ENCODE measurements around the gene PTPRT.
"Not testable (repeated sequence)": the region's sequence is repeated elsewhere in the genome, so short reads cannot be mapped to it uniquely, and the experiment has no call there.

The PTPRT gene

GRCh38 chr20:42281801-42282200 lies 907.9 kb downstream of the PTPRT start:
- no peak for DNase-seq (ENCODE audit: low spot score)

GRCh38 chr20:42276718-42277602 lies 912.7 kb downstream of the PTPRT start:
- no peak for DNase-seq (ENCODE audit: low spot score)

GRCh38 chr20:42274986-42275385 lies 914.7 kb downstream of the PTPRT start:
- no peak for DNase-seq (ENCODE audit: low spot score)

GRCh38 chr20:42272516-42272915 lies 917.2 kb downstream of the PTPRT start:
- no peak for DNase-seq (ENCODE audit: low spot score)

- no peak for DNase-seq (ENCODE audit: low spot score)
These were observed 919.2 kb downstream of the PTPRT start for GRCh38 chr20:42270539-42270938.

- no peak for DNase-seq (ENCODE audit: low spot score)
These were observed 921.8 kb downstream of the PTPRT start for GRCh38 chr20:42267793-42268384.

- DNase-seq (ENCODE audit: low spot score) = no peak
These were observed 927.9 kb downstream of the PTPRT start for GRCh38 chr20:42261766-42262270.

- DNase-seq (ENCODE audit: low spot score) = no peak
These were observed 929.5 kb downstream of the PTPRT start for GRCh38 chr20:42260184-42260583.

- DNase-seq (ENCODE audit: low spot score) = no peak
These were observed 930.3 kb downstream of the PTPRT start for GRCh38 chr20:42259389-42259788.

- DNase-seq (ENCODE audit: low spot score) = no peak
These were observed 931.0 kb downstream of the PTPRT start for GRCh38 chr20:42258564-42259302.

GRCh38 chr20:42255821-42256220 lies 933.9 kb downstream of the PTPRT start:
- no peak for DNase-seq (ENCODE audit: low spot score)

GRCh38 chr20:42254673-42255072 lies 935.0 kb downstream of the PTPRT start:
- no peak for DNase-seq (ENCODE audit: low spot score)

GRCh38 chr20:42252116-42252515 lies 937.6 kb downstream of the PTPRT start:
- DNase-seq (ENCODE audit: low spot score) = no peak

- DNase-seq (ENCODE audit: low spot score) = no peak
These were observed 970.9 kb downstream of the PTPRT start for GRCh38 chr20:42218621-42219374.

- DNase-seq (ENCODE audit: low spot score) = no peak
These were observed 975.6 kb downstream of the PTPRT start for GRCh38 chr20:42214074-42214473.

- no peak for DNase-seq (ENCODE audit: low spot score)
These were observed 977.3 kb downstream of the PTPRT start for GRCh38 chr20:42212391-42212790.

GRCh38 chr20:42206557-42206956 lies 983.1 kb downstream of the PTPRT start:
- not testable (repeated sequence) for DNase-seq (ENCODE audit: low spot score)

- no peak for DNase-seq (ENCODE audit: low spot score)
These were observed 985.5 kb downstream of the PTPRT start for GRCh38 chr20:42204109-42204660.

GRCh38 chr20:42197599-42197998 lies 992.1 kb downstream of the PTPRT start:
- no peak for DNase-seq (ENCODE audit: low spot score)

- no peak for DNase-seq (ENCODE audit: low spot score)
These were observed 996.6 kb downstream of the PTPRT start for GRCh38 chr20:42193119-42193518.

- no peak for DNase-seq (ENCODE audit: low spot score)
These were observed 997.4 kb downstream of the PTPRT start for GRCh38 chr20:42192321-42192720.
